ENCODE results near the gene IL36B.

- TF ChIP-seq EZH2 (IDR thresholded peaks at IDR 0.05; ENCODE audit: low read length) (no peak), CTCF (optimal IDR thresholded peaks at IDR 0.05 in 1 of 3, IDR thresholded peaks at IDR 0.05 in 1 of 3, conservative IDR thresholded peaks at IDR 0.05 in 1 of 3; ENCODE audit: extremely low read depth in 1 of 3, insufficient read depth in 2 of 3, low read length in 3 of 3) (no peak)
Observed at GRCh38 chr2:113077921-113078320, 25.3 kb upstream of the IL36B start.
